HEK293T (cell line): Measurements from ENCODE around the gene TFAP2D.

Source experiments
- FOXM1 ChIP-seq: fragments of 450-650 bp; IDR thresholded peaks from 2 replicates; pipeline ENCODE4 v1.6.1; 2017; ENCODE audit warnings: mild to moderate bottlenecking, borderline replicate concordance
- LEF1 ChIP-seq: fragments of 450-650 bp; IDR thresholded peaks from 2 replicates; pipeline ENCODE4 v1.6.1; 2017; ENCODE audit warnings: mild to moderate bottlenecking, borderline replicate concordance
- SP1 ChIP-seq: fragments of 450-650 bp; IDR thresholded peaks from 2 replicates; pipeline ENCODE4 v1.6.1; 2017

DNA sequence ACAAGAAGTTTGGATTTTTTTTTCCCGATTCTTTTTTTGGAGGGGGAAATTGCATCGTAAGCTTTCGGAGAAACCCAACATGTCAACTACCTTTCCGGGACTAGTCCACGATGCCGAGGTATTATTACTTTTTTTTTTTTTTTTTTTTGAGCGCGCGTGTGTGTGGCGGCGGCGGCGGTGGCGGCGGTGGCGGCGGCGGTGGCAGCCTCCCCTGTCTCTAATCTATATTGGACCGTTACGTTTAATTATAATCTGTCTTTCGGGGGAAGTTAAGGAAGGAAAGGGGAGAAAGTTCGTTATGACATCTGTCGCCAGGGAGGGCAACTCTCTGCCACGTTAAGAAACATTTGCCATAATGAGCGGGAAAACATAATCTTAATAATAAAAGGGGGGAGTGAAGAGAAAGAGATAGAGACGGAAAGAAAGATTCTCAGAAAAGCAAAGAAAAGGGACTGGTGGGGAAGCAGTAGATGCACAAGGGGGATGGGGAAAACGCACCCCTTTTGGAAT is 706 bp downstream of the TFAP2D start:
- TF ChIP-seq LEF1 (no peak), SP1 (no peak), FOXM1 (no peak)
